Dendritic cell treated with granulocyte-macrophage colony-stimulating factor and Interleukin-4, amounts not matched to agents 40 ng/mL and 50 ng/mL, for 4 days (primary cell): ENCODE results near the gene C18orf63.
A peak's percentile ranks its signal among the peaks of the same experiment; 100 is the strongest.
"Not testable (repeated sequence)": the region's sequence is repeated elsewhere in the genome, so short reads cannot be mapped to it uniquely, and the experiment has no call there.

ENCODE experiments used
- H3K27ac Mint-ChIP-seq: one replicate; pipeline ENCODE4 v1.8.0; 2022; ENCODE audit warnings: mild to moderate bottlenecking, mixed read lengths
- H3K27me3 Mint-ChIP-seq: one replicate; pipeline ENCODE4 v1.8.0; 2022; ENCODE audit warnings: mild to moderate bottlenecking, mixed read lengths
- H3K36me3 Mint-ChIP-seq: one replicate; pipeline ENCODE4 v1.8.0; 2022; ENCODE audit warnings: low read depth, mixed read lengths
- H3K4me1 Mint-ChIP-seq: one replicate; pipeline ENCODE4 v1.8.0; 2022; ENCODE audit warnings: low read depth, mixed read lengths
- H3K4me3 Mint-ChIP-seq: one replicate; pipeline ENCODE4 v1.8.0; 2022; ENCODE audit warnings: mild to moderate bottlenecking, moderate library complexity, mixed read lengths
- H3K9me3 Mint-ChIP-seq: one replicate; pipeline ENCODE4 v1.8.0; 2022; ENCODE audit warnings: mixed read lengths
- intact Hi-C: fragments of 100-400 bp; cut with micrococcal nuclease; formaldehyde crosslinking; loops from one replicate; pipeline ENCODE4 v1.15.0; 2022

Gene C18orf63

DNA sequence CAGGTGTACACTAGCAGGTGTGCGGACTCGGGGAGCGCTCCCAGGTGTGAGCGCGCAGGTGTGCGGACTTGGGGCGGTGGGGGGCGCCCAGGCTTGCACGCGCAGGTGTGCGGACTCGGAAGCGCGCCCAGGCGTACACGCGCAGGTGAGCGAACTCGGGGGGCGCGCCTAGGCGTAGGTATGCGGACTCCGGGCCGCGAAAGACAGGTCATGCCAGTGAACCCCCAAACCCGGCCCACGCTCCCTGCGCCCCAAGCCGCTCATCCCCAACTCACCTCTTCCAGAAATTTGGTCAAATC is 24.2 kb upstream of the C18orf63 start:
- Mint-ChIP-seq H3K36me3 (peaks cover 10% of the 10 kb centered on the region), H3K27ac (peak overlapping the region; percentile 87), H3K4me1 (peaks cover 23% of the 10 kb centered on the region), H3K4me3 (peak overlapping the region; percentile 98), H3K9me3 (no peaks in the 10 kb centered on the region), H3K27me3 (peaks cover 5% of the 10 kb centered on the region)
- intact Hi-C loops: no loop called here

GRCh38 chr18:74291771-74292540 is 23.7 kb upstream of the C18orf63 start, which contains the start of gene CYB5A:
CYB5A (minus strand) TSS chr18:74291963; CDS start chr18:74291875, 88 bp downstream.
- peaks cover 5% of the 10 kb centered on the region for H3K27me3 Mint-ChIP-seq
- peak within 1 kb of the TSS; percentile 98 for H3K4me3 Mint-ChIP-seq
- H3K4me1 Mint-ChIP-seq: peaks cover 23% of the 10 kb centered on the region
- no peaks in the 10 kb centered on the region for H3K9me3 Mint-ChIP-seq
- H3K36me3 Mint-ChIP-seq: peaks cover 10% of the 10 kb centered on the region
- intact Hi-C loops: loop anchor here (2.0 kb wide), 1 partner anchor 143 kb away; the partner anchor contains the start of gene TIMM21
- H3K27ac Mint-ChIP-seq: peak within 1 kb of the TSS; percentile 87

DNA sequence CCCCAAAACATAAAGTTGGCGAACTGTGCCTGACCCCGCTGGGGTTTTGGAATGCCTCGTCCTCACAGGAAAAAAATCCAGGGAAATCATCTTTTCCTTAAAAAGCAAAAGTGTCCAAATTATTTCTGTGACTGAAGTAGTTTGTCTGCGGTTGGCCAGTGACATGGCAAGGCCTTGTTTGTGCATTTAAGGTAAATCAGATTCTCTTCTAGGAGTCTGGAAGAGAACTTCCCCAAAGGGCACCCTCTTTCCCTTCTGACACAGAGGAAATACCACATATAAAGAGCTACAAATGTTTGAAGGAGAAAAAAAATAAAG is 23.1 kb upstream of the C18orf63 start:
- H3K9me3 Mint-ChIP-seq: no peaks in the 10 kb centered on the region
- H3K27ac Mint-ChIP-seq: peak overlapping the region; percentile 87
- peaks cover 10% of the 10 kb centered on the region for H3K36me3 Mint-ChIP-seq
- peaks cover 23% of the 10 kb centered on the region for H3K4me1 Mint-ChIP-seq
- H3K4me3 Mint-ChIP-seq: peak overlapping the region; percentile 98
- intact Hi-C loops: loop anchor here (2.0 kb wide), 1 partner anchor 144 kb away; the partner anchor contains the start of gene TIMM21
- peaks cover 5% of the 10 kb centered on the region for H3K27me3 Mint-ChIP-seq

- intact Hi-C loops: loop anchor here (2.0 kb wide), 1 partner anchor 144 kb away; the partner anchor contains the start of gene TIMM21
- not testable (repeated sequence) for H3K27me3 Mint-ChIP-seq, H3K36me3 Mint-ChIP-seq, H3K27ac Mint-ChIP-seq, H3K4me3 Mint-ChIP-seq, H3K9me3 Mint-ChIP-seq
- peaks cover 22% of the 10 kb centered on the region for H3K4me1 Mint-ChIP-seq
Observed at GRCh38 chr18:74292982-74293381, 22.7 kb upstream of the C18orf63 start.

DNA sequence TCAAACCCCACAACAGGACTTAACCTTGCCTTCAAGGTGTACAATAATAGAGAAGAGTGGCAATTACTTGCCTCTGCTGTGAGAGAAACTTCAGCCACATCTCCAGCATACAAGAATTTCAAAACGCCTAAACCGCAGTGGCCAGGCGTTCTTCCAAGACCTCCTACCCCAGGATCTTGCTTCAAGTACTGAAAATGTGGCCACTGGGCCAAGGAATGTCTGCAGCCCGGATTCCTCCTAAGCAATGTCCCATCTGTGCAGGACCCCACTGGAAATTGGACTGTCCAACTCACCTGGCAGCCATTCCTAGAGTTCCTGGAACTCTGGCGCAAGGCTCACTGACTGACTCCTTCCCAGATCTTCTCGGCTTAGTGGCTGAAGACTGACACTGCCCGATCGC is 21.1 kb upstream of the C18orf63 start:
- H3K4me1 Mint-ChIP-seq: peaks cover 7% of the 10 kb centered on the region
- no peak overlapping the region for H3K4me3 Mint-ChIP-seq
- intact Hi-C loops: no loop called here
- H3K27me3 Mint-ChIP-seq: peaks cover 5% of the 10 kb centered on the region
- no peaks in the 10 kb centered on the region for H3K9me3 Mint-ChIP-seq
- H3K36me3 Mint-ChIP-seq: peaks cover 10% of the 10 kb centered on the region
- no peak overlapping the region for H3K27ac Mint-ChIP-seq

DNA sequence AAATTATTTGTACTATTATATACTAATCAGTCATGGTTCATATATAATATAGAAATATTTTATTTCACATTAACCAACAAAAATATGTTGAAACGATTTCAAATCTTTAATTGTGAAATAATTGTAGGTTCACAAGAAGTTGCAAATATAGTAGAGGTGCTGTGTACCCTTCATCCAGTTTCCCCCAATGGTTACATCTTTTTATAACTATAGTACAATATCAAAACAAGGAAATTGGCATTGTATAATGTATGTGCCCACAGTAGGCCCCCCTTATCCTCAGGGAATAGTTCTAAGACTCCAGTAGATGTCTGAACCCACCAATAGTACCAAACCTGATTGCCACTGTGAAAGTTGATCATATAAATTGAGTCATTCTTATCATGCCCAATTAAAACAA is 16.5 kb upstream of the C18orf63 start:
- H3K4me1 Mint-ChIP-seq: no peaks in the 10 kb centered on the region
- H3K27ac Mint-ChIP-seq: no peak overlapping the region
- intact Hi-C loops: no loop called here
- peaks cover 1% of the 10 kb centered on the region for H3K27me3 Mint-ChIP-seq
- H3K9me3 Mint-ChIP-seq: no peaks in the 10 kb centered on the region
- no peak overlapping the region for H3K4me3 Mint-ChIP-seq
- no peaks in the 10 kb centered on the region for H3K36me3 Mint-ChIP-seq

DNA sequence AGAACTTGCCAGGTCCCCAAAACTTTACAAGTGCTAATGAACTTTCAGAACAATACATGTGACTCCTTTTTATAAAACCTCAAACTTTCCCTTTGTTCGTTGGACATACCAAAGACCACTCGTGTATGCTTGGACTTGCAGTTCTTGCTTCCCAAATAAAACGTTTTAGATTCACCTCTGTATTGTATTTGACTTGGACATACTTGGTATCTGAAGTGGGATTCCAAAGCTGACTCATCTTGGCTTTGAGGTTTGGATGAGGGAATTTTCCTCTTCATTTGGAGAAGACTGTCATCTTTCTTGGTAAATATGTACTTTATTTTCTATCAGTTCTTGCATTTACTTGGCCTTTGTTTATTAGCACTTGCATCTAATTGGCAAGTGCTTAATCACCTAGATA is 15.9 kb upstream of the C18orf63 start:
- Mint-ChIP-seq H3K4me1 (no peaks in the 10 kb centered on the region), H3K4me3 (no peak overlapping the region), H3K27me3 (peaks cover 1% of the 10 kb centered on the region), H3K9me3 (no peaks in the 10 kb centered on the region), H3K36me3 (no peaks in the 10 kb centered on the region), H3K27ac (no peak overlapping the region)
- intact Hi-C loops: no loop called here

GRCh38 chr18:74303306-74303705 is 12.3 kb upstream of the C18orf63 start:
- Mint-ChIP-seq H3K27ac (no peak overlapping the region), H3K4me3 (no peak overlapping the region), H3K36me3 (no peaks in the 10 kb centered on the region), H3K4me1 (no peaks in the 10 kb centered on the region), H3K27me3 (peaks cover 8% of the 10 kb centered on the region), H3K9me3 (no peaks in the 10 kb centered on the region)
- intact Hi-C loops: no loop called here

DNA sequence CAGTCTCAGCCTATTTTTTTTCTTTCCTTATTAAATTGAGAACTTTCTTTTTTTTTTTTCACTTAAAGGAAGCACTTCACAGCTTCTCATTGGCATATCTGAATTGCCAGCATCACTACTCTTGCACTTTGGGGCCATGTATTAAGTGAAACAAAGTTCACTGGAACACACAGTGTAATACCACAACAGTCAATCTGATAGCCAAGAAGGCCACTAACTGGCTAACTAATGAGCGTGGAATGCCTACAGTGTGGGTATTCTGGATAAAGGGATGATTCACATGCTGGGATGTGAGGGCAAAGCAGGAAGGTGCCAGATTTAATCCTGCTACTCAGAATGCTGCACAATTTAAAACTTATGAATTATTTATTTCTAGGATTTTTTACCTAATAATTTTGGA is 11.7 kb upstream of the C18orf63 start:
- H3K4me3 Mint-ChIP-seq: no peak overlapping the region
- H3K27me3 Mint-ChIP-seq: peaks cover 8% of the 10 kb centered on the region
- intact Hi-C loops: no loop called here
- no peak overlapping the region for H3K27ac Mint-ChIP-seq
- H3K4me1 Mint-ChIP-seq: no peaks in the 10 kb centered on the region
- H3K9me3 Mint-ChIP-seq: no peaks in the 10 kb centered on the region
- no peaks in the 10 kb centered on the region for H3K36me3 Mint-ChIP-seq

DNA sequence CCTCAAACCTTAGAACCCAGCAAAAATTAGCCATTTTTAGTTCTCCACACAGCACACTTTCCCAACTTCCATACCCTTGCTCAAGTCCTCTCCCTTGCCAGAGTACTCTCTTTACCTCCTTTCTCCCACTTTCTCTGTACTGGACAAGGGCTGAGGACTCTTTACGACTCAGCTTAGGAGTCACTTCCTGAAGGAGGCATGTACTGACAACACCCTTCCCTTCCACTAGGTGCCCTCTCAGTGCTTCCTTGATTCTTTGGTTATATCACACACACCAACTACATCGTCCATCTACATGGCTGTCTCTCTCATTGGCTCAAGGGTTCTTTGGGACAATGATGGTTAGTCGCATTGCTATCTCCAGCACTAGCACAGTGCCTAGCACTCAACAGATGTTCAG is 5.2 kb upstream of the C18orf63 start:
- intact Hi-C loops: no loop called here
- Mint-ChIP-seq H3K4me1 (peaks cover 6% of the 10 kb centered on the region), H3K27me3 (peaks cover 9% of the 10 kb centered on the region), H3K9me3 (peaks cover 1% of the 10 kb centered on the region), H3K4me3 (no peak overlapping the region), H3K27ac (no peak overlapping the region), H3K36me3 (no peaks in the 10 kb centered on the region)

DNA sequence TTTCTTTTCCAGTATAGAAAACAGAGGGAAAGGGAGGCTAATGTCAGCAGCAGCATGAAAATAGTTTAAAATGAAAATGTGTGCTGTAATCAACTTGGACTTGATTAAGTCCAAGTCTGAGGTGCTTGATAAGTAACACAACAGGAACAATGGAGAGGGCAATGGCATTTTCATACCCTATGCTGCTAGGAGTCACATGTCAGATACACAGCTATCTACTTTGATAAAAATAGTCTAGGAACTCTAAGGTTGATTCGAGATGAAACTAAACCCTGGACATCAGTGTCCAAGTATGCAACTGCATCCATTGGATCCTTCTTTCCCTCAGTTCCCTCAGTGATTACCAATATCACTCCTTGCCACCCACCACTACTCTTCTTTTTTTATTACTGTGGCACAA is 4.6 kb upstream of the C18orf63 start:
- Mint-ChIP-seq H3K4me1 (peaks cover 6% of the 10 kb centered on the region), H3K4me3 (no peak overlapping the region), H3K27me3 (peaks cover 8% of the 10 kb centered on the region), H3K36me3 (no peaks in the 10 kb centered on the region), H3K27ac (no peak overlapping the region), H3K9me3 (peaks cover 7% of the 10 kb centered on the region)
- intact Hi-C loops: no loop called here

GRCh38 chr18:74314759-74315463 is 728 bp upstream of the C18orf63 start:
- no peaks in the 10 kb centered on the region for H3K36me3 Mint-ChIP-seq
- intact Hi-C loops: no loop called here
- peaks cover 10% of the 10 kb centered on the region for H3K9me3 Mint-ChIP-seq
- no peak overlapping the region for H3K27ac Mint-ChIP-seq
- H3K27me3 Mint-ChIP-seq: peaks cover 3% of the 10 kb centered on the region
- H3K4me1 Mint-ChIP-seq: peaks cover 6% of the 10 kb centered on the region
- no peak overlapping the region for H3K4me3 Mint-ChIP-seq

DNA sequence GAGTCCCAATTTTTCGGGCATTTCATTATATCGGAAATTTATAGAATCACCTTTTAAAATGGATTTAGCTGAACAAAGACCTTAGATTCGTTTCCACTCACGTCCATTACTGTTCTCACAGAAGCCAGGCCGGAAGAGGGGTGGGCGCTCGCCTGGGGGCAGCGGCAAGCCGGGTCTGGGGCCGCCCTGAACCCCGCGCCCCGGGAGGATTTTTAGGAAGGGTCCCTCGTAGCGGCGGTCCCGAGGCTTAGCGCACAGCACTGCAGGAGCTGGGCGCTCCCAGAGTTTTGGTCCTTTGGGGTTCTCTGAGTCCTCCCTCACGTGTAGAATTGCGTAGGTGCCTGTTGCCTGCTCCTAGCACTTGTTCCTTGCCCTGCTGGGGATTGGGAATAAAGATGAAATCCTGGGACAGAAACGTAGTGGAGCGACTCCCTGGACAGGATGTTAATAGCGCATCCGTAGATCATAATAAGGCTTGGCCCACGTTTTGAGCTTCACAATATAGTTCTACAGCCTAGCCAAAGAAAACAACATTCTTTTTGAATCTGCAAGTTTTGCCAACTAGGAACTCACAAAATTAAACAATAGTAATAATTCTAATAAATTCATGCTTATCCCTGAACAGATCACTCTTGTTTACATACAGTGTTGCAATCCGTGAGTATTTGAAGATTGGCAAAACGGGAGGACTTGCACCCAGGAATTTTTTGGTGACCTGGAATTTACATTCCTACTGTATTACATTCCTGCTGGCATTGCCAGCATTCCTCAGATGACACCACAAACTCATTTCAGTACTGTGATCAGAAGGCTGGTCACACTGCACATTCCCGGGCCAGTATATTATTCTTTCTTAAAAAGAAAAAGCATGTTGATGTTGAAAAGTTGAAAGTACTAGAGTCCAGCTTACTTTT is 875 bp downstream of the C18orf63 start:
- no peaks in the 10 kb centered on the region for H3K27me3 Mint-ChIP-seq
- no peaks in the 10 kb centered on the region for H3K4me1 Mint-ChIP-seq
- no peak overlapping the region for H3K27ac Mint-ChIP-seq
- peaks cover 15% of the 10 kb centered on the region for H3K9me3 Mint-ChIP-seq
- no peaks in the 10 kb centered on the region for H3K36me3 Mint-ChIP-seq
- intact Hi-C loops: no loop called here
- H3K4me3 Mint-ChIP-seq: no peak overlapping the region

DNA sequence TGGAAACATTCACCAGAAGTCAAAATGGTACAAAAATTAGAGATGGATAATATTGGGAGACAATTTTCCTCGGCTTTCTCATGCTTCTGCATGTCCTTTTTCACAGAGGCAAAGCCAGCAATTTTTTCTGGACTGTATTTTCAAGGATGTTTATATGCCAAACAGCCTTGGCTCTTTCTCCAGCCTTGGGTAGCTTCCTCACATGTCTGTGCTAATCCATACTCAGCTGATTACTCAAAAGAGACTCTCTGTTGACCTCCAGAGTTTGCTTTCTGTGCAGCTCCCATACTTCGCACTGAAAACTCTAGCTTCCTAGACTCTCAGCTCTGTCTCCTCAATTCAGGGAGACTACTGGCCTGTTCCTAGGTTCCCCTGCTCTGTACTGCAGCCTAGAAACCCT is 10.6 kb downstream of the C18orf63 start:
- intact Hi-C loops: no loop called here
- H3K4me1 Mint-ChIP-seq: no peaks in the 10 kb centered on the region
- H3K27ac Mint-ChIP-seq: no peak overlapping the region
- no peak overlapping the region for H3K4me3 Mint-ChIP-seq
- peaks cover 2% of the 10 kb centered on the region for H3K27me3 Mint-ChIP-seq
- no peaks in the 10 kb centered on the region for H3K36me3 Mint-ChIP-seq
- H3K9me3 Mint-ChIP-seq: no peaks in the 10 kb centered on the region
